Measurements from ENCODE around the gene RBM46. TPM values are rescaled to one million over a fixed set of nuclear protein-coding genes. Genes with fewer than 3 reads are reported as not detected.
A peak's percentile ranks its signal among the peaks of the same experiment; 100 is the strongest.

The RBM46 gene
- total RNA-seq, 3 donors from 2014 or later, result 0.29 TPM; not detected in 2

DNA sequence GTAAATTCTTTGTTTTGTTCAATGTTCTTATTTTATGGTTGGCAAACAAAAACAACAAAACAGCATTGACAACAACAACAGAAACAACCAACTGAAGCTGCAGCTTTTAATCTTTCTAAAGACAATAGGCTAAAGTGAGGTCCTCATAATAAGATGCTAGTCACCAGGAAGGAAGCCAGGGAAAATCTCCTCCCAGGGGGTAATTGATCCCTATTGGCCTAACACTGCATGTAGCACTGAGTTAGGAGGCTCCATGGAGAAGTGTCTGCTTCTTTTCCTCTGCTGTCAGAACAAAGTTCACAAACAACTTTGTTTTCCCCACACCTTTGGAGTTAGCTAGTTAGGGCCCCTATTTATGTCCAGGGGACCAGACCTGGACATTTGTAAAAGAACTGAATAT lies 42.0 kb upstream of the RBM46 start:
- Histone ChIP-seq H3K27ac (no peak overlapping the region), H3K4me1 (no peaks in the 10 kb centered on the region), H3K36me3 (no peaks in the 10 kb centered on the region), H3K27me3 (peaks cover 0 to 14% of the 10 kb centered on the region in 2 donors), H3K9me3 (no peaks in the 10 kb centered on the region), H3K4me3 (no peak overlapping the region)
- TF ChIP-seq POLR2AphosphoS5 (IDR thresholded peaks at IDR 0.05) (no peak), CTCF (IDR thresholded peaks at IDR 0.05) (no peak), POLR2A (IDR thresholded peaks at IDR 0.05) (no peak)
- intact Hi-C loops (cut with DNase I; ENCODE audit: low total_unique reads), result no loop called here
- DNase-seq (ENCODE audit: low spot score in 2 of 2), result no peak

DNA sequence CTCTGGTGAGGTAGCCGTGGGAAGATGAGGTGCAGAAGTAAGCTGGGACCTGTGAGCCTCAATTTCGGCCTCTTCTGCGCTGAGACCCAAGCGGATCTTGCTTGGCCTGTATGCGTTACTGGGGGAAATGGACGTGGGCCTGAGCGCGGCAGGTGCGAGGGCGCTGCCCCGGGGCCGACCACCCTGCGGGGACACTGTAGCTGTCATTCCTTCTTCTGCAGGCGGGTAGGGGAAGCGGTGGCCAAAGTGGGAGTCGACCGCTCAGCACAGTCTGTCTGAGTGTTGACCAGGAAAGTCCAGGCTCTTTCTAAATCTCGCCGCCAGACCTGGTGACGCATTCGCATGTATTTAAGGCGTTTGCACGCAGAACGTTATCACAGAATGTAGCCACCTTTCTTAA lies 40.6 kb upstream of the RBM46 start:
- no peaks in the 10 kb centered on the region for H3K36me3 ChIP-seq
- intact Hi-C loops (cut with DNase I; ENCODE audit: low total_unique reads), result loop anchor here (1.0 kb wide), 1 partner anchor 19 kb away; no protein-coding TSS in a partner anchor
- peaks cover 0 to 24% of the 10 kb centered on the region in 2 donors for H3K27me3 ChIP-seq
- H3K9me3 ChIP-seq, result no peaks in the 10 kb centered on the region
- no peak overlapping the region for H3K27ac ChIP-seq
- TF ChIP-seq POLR2AphosphoS5 (IDR thresholded peaks at IDR 0.05) (no peak), CTCF (IDR thresholded peaks at IDR 0.05) (no peak), POLR2A (IDR thresholded peaks at IDR 0.05) (no peak)
- no peak for DNase-seq (ENCODE audit: low spot score in 2 of 2)
- H3K4me1 ChIP-seq, result no peaks in the 10 kb centered on the region
- H3K4me3 ChIP-seq, result no peak overlapping the region

- no peaks in the 10 kb centered on the region for H3K36me3 ChIP-seq
- intact Hi-C loops (cut with DNase I; ENCODE audit: low total_unique reads), result no loop called here
- TF ChIP-seq POLR2A (IDR thresholded peaks at IDR 0.05) (no peak), POLR2AphosphoS5 (IDR thresholded peaks at IDR 0.05) (no peak), CTCF (IDR thresholded peaks at IDR 0.05) (no peak)
- no peak overlapping the region for H3K27ac ChIP-seq
- no peak overlapping the region for H3K4me3 ChIP-seq
- no peak for DNase-seq (ENCODE audit: low spot score in 2 of 2)
- no peaks in the 10 kb centered on the region for H3K4me1 ChIP-seq
- peaks cover 0 to 24% of the 10 kb centered on the region in 2 donors for H3K27me3 ChIP-seq
- no peaks in the 10 kb centered on the region for H3K9me3 ChIP-seq
These were observed 39.9 kb upstream of the RBM46 start for GRCh38 chr4:154741131-154741665.

GRCh38 chr4:154741922-154742850 lies 38.9 kb upstream of the RBM46 start:
- H3K27ac ChIP-seq, result no peak overlapping the region
- TF ChIP-seq POLR2AphosphoS5 (IDR thresholded peaks at IDR 0.05), result no peak
- TF ChIP-seq POLR2A (IDR thresholded peaks at IDR 0.05), result no peak
- TF ChIP-seq CTCF (IDR thresholded peaks at IDR 0.05), result no peak
- H3K4me1 ChIP-seq, result no peaks in the 10 kb centered on the region
- intact Hi-C loops (cut with DNase I; ENCODE audit: low total_unique reads), result no loop called here
- no peaks in the 10 kb centered on the region for H3K9me3 ChIP-seq
- peak overlapping the region; percentile 39 to 69 (median 63) for H3K4me3 ChIP-seq
- no peak for DNase-seq (ENCODE audit: low spot score in 2 of 2)
- no peaks in the 10 kb centered on the region for H3K36me3 ChIP-seq
- peaks cover 0 to 24% of the 10 kb centered on the region in 2 donors for H3K27me3 ChIP-seq

Measured in breast epithelium (tissue), 4 donors.